AG09309 (cell line): ENCODE measurements around the gene ANKS4B.
A peak's percentile ranks its signal among the peaks of the same experiment; 100 is the strongest.

Experiments used
- DNase-seq: peaks from one replicate; pipeline ENCODE4 v3.0.0-alpha.2; 2010; ENCODE audit warnings: low read depth
- H3K4me3 ChIP-seq: 2 replicates; pipeline ENCODE4 v1.5.1; 2011; ENCODE audit warnings: mild to moderate bottlenecking, low read depth, low read length, moderate library complexity; ENCODE audit not compliant: control insufficient read depth
- TF ChIP-seq, protein P1 (sequence below): IDR thresholded peaks from 2 replicates; pipeline ENCODE4 v1.5.1; 2011; ENCODE audit warnings: mild to moderate bottlenecking, low read depth, low read length, inconsistent platforms; ENCODE audit not compliant: insufficient read depth, control insufficient read depth; ENCODE audit errors: missing control alignments

ANKS4B gene

DNA sequence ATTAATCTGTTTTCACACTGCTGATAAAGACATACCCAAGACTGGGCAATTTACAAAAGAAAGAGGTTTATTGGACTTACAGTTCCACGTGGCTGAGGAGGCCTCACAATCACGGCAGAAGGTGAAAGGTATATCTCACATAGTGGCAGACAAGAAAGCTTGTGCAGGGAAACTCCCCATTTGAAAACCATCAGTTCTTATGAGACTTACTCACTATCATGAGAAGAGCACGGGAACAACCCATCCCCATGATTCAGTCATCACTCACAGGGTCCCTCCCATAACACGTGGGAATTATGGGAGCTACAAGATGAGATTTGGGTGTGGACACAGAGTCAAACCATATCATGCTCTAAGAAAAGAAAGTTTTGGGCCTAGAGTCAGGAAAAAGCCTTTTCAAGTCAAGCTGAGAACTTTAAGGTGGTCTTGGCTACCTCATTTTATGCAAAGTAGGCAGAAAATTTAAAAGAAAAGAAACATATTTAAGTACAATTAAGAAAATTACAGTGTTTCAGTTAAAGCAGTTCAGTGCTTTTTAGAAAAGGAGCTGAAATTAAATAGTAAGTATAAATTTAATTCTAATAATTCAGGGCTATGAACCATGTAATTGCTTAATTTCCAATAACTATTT is 69.5 kb downstream of the ANKS4B start:
- peak; percentile 52 for DNase-seq
- no peak overlapping the region for H3K4me3 ChIP-seq
- TF ChIP-seq, protein P1, sequence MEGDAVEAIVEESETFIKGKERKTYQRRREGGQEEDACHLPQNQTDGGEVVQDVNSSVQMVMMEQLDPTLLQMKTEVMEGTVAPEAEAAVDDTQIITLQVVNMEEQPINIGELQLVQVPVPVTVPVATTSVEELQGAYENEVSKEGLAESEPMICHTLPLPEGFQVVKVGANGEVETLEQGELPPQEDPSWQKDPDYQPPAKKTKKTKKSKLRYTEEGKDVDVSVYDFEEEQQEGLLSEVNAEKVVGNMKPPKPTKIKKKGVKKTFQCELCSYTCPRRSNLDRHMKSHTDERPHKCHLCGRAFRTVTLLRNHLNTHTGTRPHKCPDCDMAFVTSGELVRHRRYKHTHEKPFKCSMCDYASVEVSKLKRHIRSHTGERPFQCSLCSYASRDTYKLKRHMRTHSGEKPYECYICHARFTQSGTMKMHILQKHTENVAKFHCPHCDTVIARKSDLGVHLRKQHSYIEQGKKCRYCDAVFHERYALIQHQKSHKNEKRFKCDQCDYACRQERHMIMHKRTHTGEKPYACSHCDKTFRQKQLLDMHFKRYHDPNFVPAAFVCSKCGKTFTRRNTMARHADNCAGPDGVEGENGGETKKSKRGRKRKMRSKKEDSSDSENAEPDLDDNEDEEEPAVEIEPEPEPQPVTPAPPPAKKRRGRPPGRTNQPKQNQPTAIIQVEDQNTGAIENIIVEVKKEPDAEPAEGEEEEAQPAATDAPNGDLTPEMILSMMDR, result no peak
